ENCODE measurements around the gene SYT7. TPM values are rescaled to one million over a fixed set of nuclear protein-coding genes. Genes with fewer than 3 reads are reported as not detected.

SYT7 gene
- 0.78 to 1.3 TPM (median 1.2 TPM) in 5 replicates for total RNA-seq (2022; extraction: Qiagen RNA extraction; ENCODE audit: low read depth)

GRCh38 chr11:61581030-61581928 lies at the start of gene SYT7:
TSS of gene SYT7 (minus strand) at chr11:61581076. CDS start at chr11:61580820, 256 bp downstream.

GRCh38 chr11:61507962-61508861 lies 72.7 kb downstream of the SYT7 start, which contains the start of gene LRRC10B:
TSS of gene LRRC10B (plus strand) at chr11:61508749. CDS start at chr11:61508999, 250 bp downstream.

Other genes starting within 250 kb of the SYT7 start
- 150 to 188 TPM (median 175 TPM) in 5 replicates for gene DDB1, start 248.0 kb downstream of the SYT7 start, total RNA-seq (2022; extraction: Qiagen RNA extraction; ENCODE audit: low read depth)
- gene TKFC, start 247.8 kb downstream of the SYT7 start, total RNA-seq (2022; extraction: Qiagen RNA extraction; ENCODE audit: low read depth), result 41.9 to 77.8 TPM (median 71.2 TPM) in 5 replicates
- gene CYB561A3, start 219.2 kb downstream of the SYT7 start, total RNA-seq (2022; extraction: Qiagen RNA extraction; ENCODE audit: low read depth), result 28.4 to 53.4 TPM (median 50.3 TPM) in 5 replicates
- gene TMEM138, start 218.7 kb downstream of the SYT7 start, total RNA-seq (2022; extraction: Qiagen RNA extraction; ENCODE audit: low read depth), result 85.9 to 114 TPM (median 105 TPM) in 5 replicates
- gene TMEM216, start 188.5 kb downstream of the SYT7 start, total RNA-seq (2022; extraction: Qiagen RNA extraction; ENCODE audit: low read depth), result 14.8 to 18.7 TPM (median 17.5 TPM) in 5 replicates
- gene CPSF7, start 151.1 kb downstream of the SYT7 start, total RNA-seq (2022; extraction: Qiagen RNA extraction; ENCODE audit: low read depth), result 71.1 to 76.3 TPM (median 74.8 TPM) in 5 replicates
- gene SDHAF2, start 151.0 kb downstream of the SYT7 start, total RNA-seq (2022; extraction: Qiagen RNA extraction; ENCODE audit: low read depth), result 37.5 to 46.1 TPM (median 43.3 TPM) in 5 replicates
- gene LRRC10B, start 72.3 kb downstream of the SYT7 start, total RNA-seq (2022; extraction: Qiagen RNA extraction; ENCODE audit: low read depth), result 0.09 to 0.24 TPM (median 0.12 TPM) in 4 of 5 replicates, not detected in the other
- 3.1 to 6.7 TPM (median 6.3 TPM) in 5 replicates for gene DAGLA, start 99.3 kb upstream of the SYT7 start, total RNA-seq (2022; extraction: Qiagen RNA extraction; ENCODE audit: low read depth)
- gene MYRF, start 171.6 kb upstream of the SYT7 start, total RNA-seq (2022; extraction: Qiagen RNA extraction; ENCODE audit: low read depth), result 11.2 to 24.6 TPM (median 20.8 TPM) in 5 replicates
- gene TMEM258, start 211.5 kb upstream of the SYT7 start, total RNA-seq (2022; extraction: Qiagen RNA extraction; ENCODE audit: low read depth), result 198 to 277 TPM (median 228 TPM) in 5 replicates
- 89.1 to 118 TPM (median 96.6 TPM) in 5 replicates for gene FEN1, start 211.8 kb upstream of the SYT7 start, total RNA-seq (2022; extraction: Qiagen RNA extraction; ENCODE audit: low read depth)
- 129 to 194 TPM (median 173 TPM) in 5 replicates for gene FADS1, start 235.9 kb upstream of the SYT7 start, total RNA-seq (2022; extraction: Qiagen RNA extraction; ENCODE audit: low read depth)
- gene FADS2, start 247.2 kb upstream of the SYT7 start, total RNA-seq (2022; extraction: Qiagen RNA extraction; ENCODE audit: low read depth), result 263 to 399 TPM (median 322 TPM) in 5 replicates

Data from A549 treated with ZK216348 at 1 μM for 4 hours (cell line).